Measurements from ENCODE around the gene LRCH4.

Gene LRCH4

GRCh38 chr7:100620239-100620638, 34.3 kb upstream of the LRCH4 start:
- H3K4me3 ChIP-seq (ENCODE audit: low read depth, low read length): no peak overlapping the region
- no peak for DNase-seq (ENCODE audit: low read depth)
- no peak for TF ChIP-seq MAX (IDR thresholded peaks at IDR 0.05; ENCODE audit: low read depth, low read length)
- TF ChIP-seq CTCF (IDR thresholded peaks at IDR 0.05; ENCODE audit: low read depth, low read length): no peak
- TF ChIP-seq POLR2A (IDR thresholded peaks at IDR 0.05; ENCODE audit: extremely low read depth, insufficient read length): no peak
- TF ChIP-seq MYC (IDR thresholded peaks at IDR 0.05; ENCODE audit: low read depth, low read length): no peak

- TF ChIP-seq POLR2A (IDR thresholded peaks at IDR 0.05; ENCODE audit: extremely low read depth, insufficient read length) (no peak), CTCF (IDR thresholded peaks at IDR 0.05; ENCODE audit: low read depth, low read length) (no peak), MYC (IDR thresholded peaks at IDR 0.05; ENCODE audit: low read depth, low read length) (no peak), MAX (IDR thresholded peaks at IDR 0.05; ENCODE audit: low read depth, low read length) (no peak)
- no peak for DNase-seq (ENCODE audit: low read depth)
- no peak overlapping the region for H3K4me3 ChIP-seq (ENCODE audit: low read depth, low read length)
Measured at GRCh38 chr7:100614308-100614861, 28.5 kb upstream of the LRCH4 start.

- DNase-seq (ENCODE audit: low read depth): peak; percentile 69
- no peak for TF ChIP-seq POLR2A (IDR thresholded peaks at IDR 0.05; ENCODE audit: extremely low read depth, insufficient read length)
- TF ChIP-seq MYC (IDR thresholded peaks at IDR 0.05; ENCODE audit: low read depth, low read length): 0 out of 2 replicates have a peak, but pooled peaks have one; percentile 24
- no peak for TF ChIP-seq MAX (IDR thresholded peaks at IDR 0.05; ENCODE audit: low read depth, low read length)
- TF ChIP-seq CTCF (IDR thresholded peaks at IDR 0.05; ENCODE audit: low read depth, low read length): no peak
- peak overlapping the region; percentile 81 for H3K4me3 ChIP-seq (ENCODE audit: low read depth, low read length)
Measured at GRCh38 chr7:100613412-100614175, 27.7 kb upstream of the LRCH4 start.

GRCh38 chr7:100612730-100613390, 26.9 kb upstream of the LRCH4 start:
- peak; percentile 53 for DNase-seq (ENCODE audit: low read depth)
- H3K4me3 ChIP-seq (ENCODE audit: low read depth, low read length): peak overlapping the region; percentile 81
- TF ChIP-seq POLR2A (IDR thresholded peaks at IDR 0.05; ENCODE audit: extremely low read depth, insufficient read length) (no peak), MAX (IDR thresholded peaks at IDR 0.05; ENCODE audit: low read depth, low read length) (peak; percentile 62; the same call in 1 of the 2 replicates), MYC (IDR thresholded peaks at IDR 0.05; ENCODE audit: low read depth, low read length) (peak; percentile 47), CTCF (IDR thresholded peaks at IDR 0.05; ENCODE audit: low read depth, low read length) (peak; percentile 15)

- TF ChIP-seq POLR2A (IDR thresholded peaks at IDR 0.05; ENCODE audit: extremely low read depth, insufficient read length): peak; percentile 97
- TF ChIP-seq MAX (IDR thresholded peaks at IDR 0.05; ENCODE audit: low read depth, low read length): no peak
- DNase-seq (ENCODE audit: low read depth): peak; percentile 100
- peak within 1 kb of the TSS; percentile 81 for H3K4me3 ChIP-seq (ENCODE audit: low read depth, low read length)
Measured at GRCh38 chr7:100611983-100612729, 26.2 kb upstream of the LRCH4 start, which contains the start of gene MOSPD3. MOSPD3 (plus strand) TSS chr7:100612540; CDS start chr7:100612792, 252 bp downstream.
